B cell (primary cell): ENCODE data around the gene CHMP2B.

Experiments used
- EZH2 ChIP-seq: IDR thresholded peaks from 2 replicates; pipeline ENCODE4 v1.6.1; 2012; ENCODE audit warnings: borderline replicate concordance, low read depth, mild to moderate bottlenecking, moderate library complexity, low read length; ENCODE audit not compliant: insufficient read depth, poor library complexity, severe bottlenecking
- TF ChIP-seq, protein P1 (sequence below): fragments of 200-600 bp; IDR thresholded peaks from one replicate; pipeline ENCODE4 v1.8.0; 2022; ENCODE audit warnings: antibody characterized with exemption, mild to moderate bottlenecking

DNA sequence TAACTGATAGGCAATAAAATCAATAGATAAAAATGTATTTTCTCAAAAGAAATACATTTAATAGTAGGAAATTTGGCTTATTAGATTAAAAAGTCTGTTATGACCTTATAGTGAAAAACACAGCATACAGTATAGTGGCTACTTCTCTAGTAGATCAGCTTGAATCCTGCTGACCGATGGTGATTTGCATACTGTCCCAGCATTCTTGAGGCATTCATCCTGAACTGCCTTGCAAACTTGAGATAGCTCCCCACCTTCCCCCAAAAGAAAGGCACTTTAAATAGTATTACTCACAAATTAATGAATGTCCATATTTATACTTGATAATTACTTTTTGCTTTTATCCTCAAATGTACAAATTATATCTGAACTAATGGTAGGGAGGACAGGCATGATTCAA lies 6.7 kb downstream of the CHMP2B start:
- TF ChIP-seq, protein P1, sequence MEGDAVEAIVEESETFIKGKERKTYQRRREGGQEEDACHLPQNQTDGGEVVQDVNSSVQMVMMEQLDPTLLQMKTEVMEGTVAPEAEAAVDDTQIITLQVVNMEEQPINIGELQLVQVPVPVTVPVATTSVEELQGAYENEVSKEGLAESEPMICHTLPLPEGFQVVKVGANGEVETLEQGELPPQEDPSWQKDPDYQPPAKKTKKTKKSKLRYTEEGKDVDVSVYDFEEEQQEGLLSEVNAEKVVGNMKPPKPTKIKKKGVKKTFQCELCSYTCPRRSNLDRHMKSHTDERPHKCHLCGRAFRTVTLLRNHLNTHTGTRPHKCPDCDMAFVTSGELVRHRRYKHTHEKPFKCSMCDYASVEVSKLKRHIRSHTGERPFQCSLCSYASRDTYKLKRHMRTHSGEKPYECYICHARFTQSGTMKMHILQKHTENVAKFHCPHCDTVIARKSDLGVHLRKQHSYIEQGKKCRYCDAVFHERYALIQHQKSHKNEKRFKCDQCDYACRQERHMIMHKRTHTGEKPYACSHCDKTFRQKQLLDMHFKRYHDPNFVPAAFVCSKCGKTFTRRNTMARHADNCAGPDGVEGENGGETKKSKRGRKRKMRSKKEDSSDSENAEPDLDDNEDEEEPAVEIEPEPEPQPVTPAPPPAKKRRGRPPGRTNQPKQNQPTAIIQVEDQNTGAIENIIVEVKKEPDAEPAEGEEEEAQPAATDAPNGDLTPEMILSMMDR = no peak
- TF ChIP-seq EZH2 = no peak
